ENCODE measurements around the gene MRPL17.

DNA sequence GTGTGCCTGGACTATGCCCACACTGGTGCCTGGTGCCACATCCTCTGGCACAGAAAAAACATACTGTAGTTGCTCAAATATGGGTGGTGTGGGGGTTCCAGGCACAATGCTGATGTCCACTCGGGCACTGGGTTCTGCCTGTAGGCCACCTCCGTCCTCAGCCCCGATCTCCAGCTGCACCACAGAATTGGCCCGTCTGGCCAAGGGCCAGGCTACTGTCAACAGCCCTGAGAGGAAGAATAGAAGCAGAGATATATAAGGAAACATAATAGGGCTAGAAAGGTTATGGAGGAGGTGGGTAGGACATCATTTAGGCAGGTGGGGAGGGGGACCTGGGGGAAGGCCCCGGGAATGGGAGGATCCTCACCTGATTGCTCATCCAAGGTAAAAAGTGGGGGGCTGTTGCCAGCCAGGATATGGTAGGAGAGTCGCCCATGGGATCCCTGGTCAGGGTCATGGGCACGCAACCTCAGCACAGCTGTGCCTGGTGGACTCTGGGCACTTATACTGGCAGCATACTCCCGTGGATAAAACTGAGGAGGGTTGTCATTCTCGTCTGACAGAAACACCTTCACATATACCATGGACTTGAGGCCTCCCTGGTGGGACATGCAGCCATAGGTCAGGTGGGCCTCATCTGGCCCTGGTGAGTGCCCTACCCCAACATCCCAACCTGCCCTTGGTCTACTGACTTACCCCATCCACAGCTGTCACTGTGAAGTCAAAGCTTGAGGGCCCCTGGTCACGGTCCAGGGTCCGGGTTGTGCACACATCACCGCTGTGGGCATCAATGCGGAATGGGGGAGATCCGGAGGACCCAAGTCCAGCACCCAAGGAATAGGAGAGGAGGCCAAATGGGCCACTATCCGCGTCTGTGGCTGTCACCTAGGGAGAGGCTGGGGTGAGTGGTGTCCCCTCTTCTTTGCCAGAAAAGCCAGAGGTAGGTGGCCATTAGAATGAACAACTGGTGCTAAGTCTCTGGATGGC, 49.4 kb downstream of the MRPL17 start:
- TF ChIP-seq, protein P1, sequence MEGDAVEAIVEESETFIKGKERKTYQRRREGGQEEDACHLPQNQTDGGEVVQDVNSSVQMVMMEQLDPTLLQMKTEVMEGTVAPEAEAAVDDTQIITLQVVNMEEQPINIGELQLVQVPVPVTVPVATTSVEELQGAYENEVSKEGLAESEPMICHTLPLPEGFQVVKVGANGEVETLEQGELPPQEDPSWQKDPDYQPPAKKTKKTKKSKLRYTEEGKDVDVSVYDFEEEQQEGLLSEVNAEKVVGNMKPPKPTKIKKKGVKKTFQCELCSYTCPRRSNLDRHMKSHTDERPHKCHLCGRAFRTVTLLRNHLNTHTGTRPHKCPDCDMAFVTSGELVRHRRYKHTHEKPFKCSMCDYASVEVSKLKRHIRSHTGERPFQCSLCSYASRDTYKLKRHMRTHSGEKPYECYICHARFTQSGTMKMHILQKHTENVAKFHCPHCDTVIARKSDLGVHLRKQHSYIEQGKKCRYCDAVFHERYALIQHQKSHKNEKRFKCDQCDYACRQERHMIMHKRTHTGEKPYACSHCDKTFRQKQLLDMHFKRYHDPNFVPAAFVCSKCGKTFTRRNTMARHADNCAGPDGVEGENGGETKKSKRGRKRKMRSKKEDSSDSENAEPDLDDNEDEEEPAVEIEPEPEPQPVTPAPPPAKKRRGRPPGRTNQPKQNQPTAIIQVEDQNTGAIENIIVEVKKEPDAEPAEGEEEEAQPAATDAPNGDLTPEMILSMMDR (IDR thresholded peaks at IDR 0.05): no peak
- TF ChIP-seq EP300 (IDR thresholded peaks at IDR 0.05) (no peak), POLR2AphosphoS5 (IDR thresholded peaks at IDR 0.05) (no peak), POLR2A (IDR thresholded peaks at IDR 0.05) (no peak)
